ENCODE results near the gene LRBA. TPM values are rescaled to one million over a fixed set of nuclear protein-coding genes. Genes with fewer than 3 reads are reported as not detected.

The LRBA gene
- total and polyA plus RNA-seq, 2 of the 4 experiments (the other 2 are of a cell fraction), result 10.2 to 51.6 TPM

GRCh38 chr4:150817017-150817416, 198.1 kb downstream of the LRBA start:
- TF ChIP-seq USF2 (IDR thresholded peaks at IDR 0.05; ENCODE audit: low read depth, low read length) (no peak), CTCF (conservative IDR thresholded peaks at IDR 0.05; ENCODE audit: low read depth, low read length) (no peak), RAD21 (IDR thresholded peaks at IDR 0.05; ENCODE audit: low read length) (no peak), CEBPB (IDR thresholded peaks at IDR 0.05; ENCODE audit: low read depth, low read length) (no peak), CHD1 (IDR thresholded peaks at IDR 0.05; ENCODE audit: low read depth, low read length) (no peak), MXI1 (IDR thresholded peaks at IDR 0.05; ENCODE audit: borderline replicate concordance, low read depth, low read length) (no peak), ELK1 (IDR thresholded peaks at IDR 0.05; ENCODE audit: borderline replicate concordance, low read depth, low read length) (no peak)
- H2AK9ac ChIP-seq (replicated peaks; ENCODE audit: low read depth, low read length, poor library complexity), result no peak overlapping the region
- no TSS peak for BruUV-seq (replicated peaks)
- H4K91ac ChIP-seq (ENCODE audit: insufficient read depth, low read depth, low read length), result no peak overlapping the region
- no peaks in the 10 kb centered on the region for H3K36me3 ChIP-seq (ENCODE audit: control insufficient read depth, insufficient read depth, low read length)
- no peaks in the 10 kb centered on the region for H3K9me3 ChIP-seq (ENCODE audit: control insufficient read depth, insufficient read depth, low read length)
- peaks cover 6% of the 10 kb centered on the region; the same call in 1 of the 2 replicates for H3K4me1 ChIP-seq (ENCODE audit: control insufficient read depth, insufficient read depth, low read length)
- no peak overlapping the region for H2BK5ac ChIP-seq (ENCODE audit: low read depth, low read length, poor library complexity, severe bottlenecking)
- intact Hi-C loops (cut with micrococcal nuclease) (no loop called here), dilution Hi-C loops (cut with HindIII; ENCODE audit: low sequenced_read_pairs, unreplicated experiment) (no loop called here), in situ Hi-C loops (cut with MboI; ENCODE audit: low sequenced_read_pairs) (no loop called here)
- no peak overlapping the region for H2AFZ ChIP-seq (replicated peaks; ENCODE audit: low read length, poor library complexity)
- no peaks in the 10 kb centered on the region for H4K20me1 ChIP-seq (ENCODE audit: insufficient read depth, low read length)
- no peaks in the 10 kb centered on the region for H3K79me1 ChIP-seq (ENCODE audit: low read depth in 1 of 2, low read length in 2 of 2)
- no peak overlapping the region for H2BK120ac ChIP-seq (ENCODE audit: low read depth, low read length)
- H3K9me1 ChIP-seq (ENCODE audit: insufficient read depth, low read length), result no peaks in the 10 kb centered on the region
- no peak overlapping the region for H2BK20ac ChIP-seq (ENCODE audit: low read depth, low read length)
- no peak overlapping the region for H4K5ac ChIP-seq (ENCODE audit: low read depth, low read length)
- H3K27ac ChIP-seq (ENCODE audit: insufficient read depth, low read length), result no peak overlapping the region
- no peak overlapping the region for H3K4ac ChIP-seq (ENCODE audit: low read depth, low read length)
- ChIA-PET CTCF (interaction anchor here (1.0 kb wide), 1 partner anchor 68 kb away, joined by 3 read pairs; no protein-coding TSS in a partner anchor), POLR2A (ENCODE audit: unreplicated experiment) (no interaction called here)
- no peak overlapping the region for H3K18ac ChIP-seq (ENCODE audit: low read depth, low read length)
- no peak for DNase-seq
- no peak overlapping the region for H2BK15ac ChIP-seq (ENCODE audit: low read depth, low read length)
- no peaks in the 10 kb centered on the region for H3K27me3 ChIP-seq (ENCODE audit: control insufficient read depth, insufficient read depth, low read length)
- H3K4me2 ChIP-seq (ENCODE audit: low read depth, low read length), result no peak overlapping the region
- no peak overlapping the region; a peak in 1 of 4 replicates for H4K8ac ChIP-seq (ENCODE audit: low read depth in 2 of 2, low read length in 2 of 2)
- no peak overlapping the region for H3K56ac ChIP-seq (ENCODE audit: extremely low read depth, insufficient read depth, low read length)
- H3K14ac ChIP-seq (replicated peaks; ENCODE audit: low read depth, low read length), result no peak overlapping the region
- H3K9ac ChIP-seq (ENCODE audit: low read depth, low read length), result no peak overlapping the region
- no peak for ATAC-seq (ENCODE audit: low read depth)
- no peak overlapping the region for H3K23ac ChIP-seq (ENCODE audit: low read depth, low read length)
- H2AK5ac ChIP-seq (ENCODE audit: low read depth, low read length), result no peak overlapping the region
- WGBS, 2 experiments (ENCODE audit: extremely low coverage in 2 of 2, insufficient read length in 1 of 2), result no CpG with 5 or more reads among the region's 1 CpG
- H3K4me3 ChIP-seq (ENCODE audit: insufficient read depth, low read depth, low read length), result no peak overlapping the region
